ENCODE measurements around the gene TAF1.
"Not testable (repeated sequence)": the region's sequence is repeated elsewhere in the genome, so short reads cannot be mapped to it uniquely, and the experiment has no call there.

DNA sequence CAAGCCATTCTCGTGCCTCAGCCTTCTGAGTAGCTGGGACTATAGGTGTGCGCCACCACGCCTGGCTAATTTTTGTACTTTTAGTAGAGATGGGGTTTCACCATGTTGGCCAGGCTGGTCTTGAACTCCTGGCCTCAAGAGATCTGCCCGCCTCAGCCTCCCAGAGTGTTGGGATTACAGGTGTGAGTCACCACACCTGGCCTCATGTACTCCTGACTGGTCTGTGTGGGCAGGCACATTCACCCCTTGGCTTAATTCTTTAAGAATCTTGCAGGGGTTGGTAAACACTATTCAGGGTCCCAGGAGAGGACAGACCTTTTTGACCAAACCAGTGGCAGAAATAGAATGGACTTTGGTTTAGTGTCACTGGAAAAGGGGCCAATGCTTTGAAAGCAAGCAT lies 25.6 kb downstream of the TAF1 start:
- TF ChIP-seq, protein P1, sequence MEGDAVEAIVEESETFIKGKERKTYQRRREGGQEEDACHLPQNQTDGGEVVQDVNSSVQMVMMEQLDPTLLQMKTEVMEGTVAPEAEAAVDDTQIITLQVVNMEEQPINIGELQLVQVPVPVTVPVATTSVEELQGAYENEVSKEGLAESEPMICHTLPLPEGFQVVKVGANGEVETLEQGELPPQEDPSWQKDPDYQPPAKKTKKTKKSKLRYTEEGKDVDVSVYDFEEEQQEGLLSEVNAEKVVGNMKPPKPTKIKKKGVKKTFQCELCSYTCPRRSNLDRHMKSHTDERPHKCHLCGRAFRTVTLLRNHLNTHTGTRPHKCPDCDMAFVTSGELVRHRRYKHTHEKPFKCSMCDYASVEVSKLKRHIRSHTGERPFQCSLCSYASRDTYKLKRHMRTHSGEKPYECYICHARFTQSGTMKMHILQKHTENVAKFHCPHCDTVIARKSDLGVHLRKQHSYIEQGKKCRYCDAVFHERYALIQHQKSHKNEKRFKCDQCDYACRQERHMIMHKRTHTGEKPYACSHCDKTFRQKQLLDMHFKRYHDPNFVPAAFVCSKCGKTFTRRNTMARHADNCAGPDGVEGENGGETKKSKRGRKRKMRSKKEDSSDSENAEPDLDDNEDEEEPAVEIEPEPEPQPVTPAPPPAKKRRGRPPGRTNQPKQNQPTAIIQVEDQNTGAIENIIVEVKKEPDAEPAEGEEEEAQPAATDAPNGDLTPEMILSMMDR (IDR thresholded peaks at IDR 0.05; ENCODE audit: extremely low read depth in 1 of 2, insufficient read depth in 1 of 2, low read depth in 1 of 2, low read length in 2 of 2), result not testable (repeated sequence)
- TF ChIP-seq POLR2A (IDR thresholded peaks at IDR 0.05; ENCODE audit: low read depth, low read length); EZH2 (IDR thresholded peaks at IDR 0.05; ENCODE audit: borderline replicate concordance, low read depth, low read length, severe bottlenecking); POLR2AphosphoS5 (IDR thresholded peaks at IDR 0.05; ENCODE audit: insufficient read depth, low read depth, low read length); MYC (IDR thresholded peaks at IDR 0.05; ENCODE audit: low read depth, low read length); FOS (IDR thresholded peaks at IDR 0.05; ENCODE audit: borderline replicate concordance, insufficient read depth, low read length); GATA2 (IDR thresholded peaks at IDR 0.05; ENCODE audit: insufficient read depth, insufficient read length, low read depth, low read length): not testable (repeated sequence)
- TF ChIP-seq, protein P2, sequence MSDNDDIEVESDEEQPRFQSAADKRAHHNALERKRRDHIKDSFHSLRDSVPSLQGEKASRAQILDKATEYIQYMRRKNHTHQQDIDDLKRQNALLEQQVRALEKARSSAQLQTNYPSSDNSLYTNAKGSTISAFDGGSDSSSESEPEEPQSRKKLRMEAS (IDR thresholded peaks at IDR 0.05; ENCODE audit: insufficient read depth, insufficient read length), result not testable (repeated sequence)
